ENCODE data around the gene CARM1.

Gene CARM1

GRCh38 chr19:10870955-10871603 lies at the start of gene CARM1:
TSS of gene CARM1 (plus strand) at chr19:10871553. CDS start at chr19:10871703, 150 bp downstream.
- H3K9me3 ChIP-seq (ENCODE audit: control insufficient read depth, low read length) = no peaks in the 10 kb centered on the region
- peaks cover 16% of the 10 kb centered on the region for H3K4me1 ChIP-seq (ENCODE audit: control insufficient read depth, insufficient read depth, low read length)
- H3K27me3 ChIP-seq (ENCODE audit: control insufficient read depth, insufficient read depth, low read length) = no peaks in the 10 kb centered on the region
- peak within 1 kb of the TSS; percentile 56 for H3K4me3 ChIP-seq (ENCODE audit: low read length)
- no peaks in the 10 kb centered on the region for H3K36me3 ChIP-seq (ENCODE audit: control insufficient read depth, insufficient read depth, low read length)
- peak within 1 kb of the TSS; percentile 82 for H3K9ac ChIP-seq (ENCODE audit: low read length)

DNA sequence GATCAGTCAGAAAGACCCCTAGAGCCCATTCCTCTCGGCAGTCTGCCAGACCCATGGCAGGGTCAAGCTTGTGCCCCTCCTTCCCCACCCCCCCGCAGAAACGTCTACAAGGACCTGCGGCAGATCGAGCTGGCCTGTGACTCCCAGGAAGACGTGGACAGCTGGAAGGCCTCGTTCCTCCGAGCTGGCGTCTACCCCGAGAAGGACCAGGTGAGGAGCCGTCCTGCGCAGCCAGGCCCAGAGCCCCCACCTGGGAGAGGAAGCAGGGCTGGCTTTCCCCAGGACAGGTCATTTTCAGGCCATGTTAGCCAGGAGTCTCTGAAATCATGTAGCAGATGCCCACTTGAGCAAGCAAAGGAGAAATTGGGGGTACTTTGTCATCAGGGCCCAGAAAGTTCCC lies 47.7 kb upstream of the CARM1 start:
- no peak overlapping the region for H3K4me3 ChIP-seq (ENCODE audit: low read length)
- no peak overlapping the region for H3K9ac ChIP-seq (ENCODE audit: low read length)
- no peaks in the 10 kb centered on the region for H3K4me1 ChIP-seq (ENCODE audit: control insufficient read depth, insufficient read depth, low read length)
- no peaks in the 10 kb centered on the region for H3K9me3 ChIP-seq (ENCODE audit: control insufficient read depth, low read length)
- H3K36me3 ChIP-seq (ENCODE audit: control insufficient read depth, insufficient read depth, low read length) = peaks cover 25% of the 10 kb centered on the region
- H3K27me3 ChIP-seq (ENCODE audit: control insufficient read depth, insufficient read depth, low read length) = no peaks in the 10 kb centered on the region

DNA sequence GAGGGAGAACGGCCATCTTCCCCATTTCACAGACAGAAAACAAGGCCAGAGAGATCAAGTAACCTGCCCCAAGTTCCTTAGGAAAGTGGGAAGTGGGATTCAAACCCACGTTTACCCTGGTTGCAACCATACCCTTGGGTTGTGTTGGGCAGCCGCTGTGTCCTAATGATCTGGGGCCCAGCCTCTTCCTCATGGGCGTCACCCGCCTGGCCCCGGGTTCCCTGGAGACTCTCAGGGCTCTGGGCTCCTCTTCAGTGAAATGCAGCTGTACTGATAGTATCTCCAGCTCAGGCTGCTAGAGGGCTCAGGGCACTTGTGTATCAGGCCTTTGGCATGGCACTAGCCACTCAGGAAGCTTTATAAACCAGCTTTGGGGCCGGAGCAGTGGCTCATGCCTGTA lies 45.1 kb upstream of the CARM1 start:
- Histone ChIP-seq H3K4me3 (ENCODE audit: low read length) (no peak overlapping the region), H3K36me3 (ENCODE audit: control insufficient read depth, insufficient read depth, low read length) (peaks cover 20% of the 10 kb centered on the region), H3K27me3 (ENCODE audit: control insufficient read depth, insufficient read depth, low read length) (no peaks in the 10 kb centered on the region), H3K4me1 (ENCODE audit: control insufficient read depth, insufficient read depth, low read length) (no peaks in the 10 kb centered on the region), H3K9me3 (ENCODE audit: control insufficient read depth, low read length) (no peaks in the 10 kb centered on the region), H3K9ac (ENCODE audit: low read length) (no peak overlapping the region)

- Histone ChIP-seq H3K27me3 (ENCODE audit: control insufficient read depth, insufficient read depth, low read length) (no peaks in the 10 kb centered on the region), H3K36me3 (ENCODE audit: control insufficient read depth, insufficient read depth, low read length) (peaks cover 20% of the 10 kb centered on the region), H3K4me1 (ENCODE audit: control insufficient read depth, insufficient read depth, low read length) (no peaks in the 10 kb centered on the region), H3K9ac (ENCODE audit: low read length) (no peak overlapping the region), H3K9me3 (ENCODE audit: control insufficient read depth, low read length) (no peaks in the 10 kb centered on the region), H3K4me3 (ENCODE audit: low read length) (no peak overlapping the region)
These were observed 44.5 kb upstream of the CARM1 start for GRCh38 chr19:10826846-10827245.

DNA sequence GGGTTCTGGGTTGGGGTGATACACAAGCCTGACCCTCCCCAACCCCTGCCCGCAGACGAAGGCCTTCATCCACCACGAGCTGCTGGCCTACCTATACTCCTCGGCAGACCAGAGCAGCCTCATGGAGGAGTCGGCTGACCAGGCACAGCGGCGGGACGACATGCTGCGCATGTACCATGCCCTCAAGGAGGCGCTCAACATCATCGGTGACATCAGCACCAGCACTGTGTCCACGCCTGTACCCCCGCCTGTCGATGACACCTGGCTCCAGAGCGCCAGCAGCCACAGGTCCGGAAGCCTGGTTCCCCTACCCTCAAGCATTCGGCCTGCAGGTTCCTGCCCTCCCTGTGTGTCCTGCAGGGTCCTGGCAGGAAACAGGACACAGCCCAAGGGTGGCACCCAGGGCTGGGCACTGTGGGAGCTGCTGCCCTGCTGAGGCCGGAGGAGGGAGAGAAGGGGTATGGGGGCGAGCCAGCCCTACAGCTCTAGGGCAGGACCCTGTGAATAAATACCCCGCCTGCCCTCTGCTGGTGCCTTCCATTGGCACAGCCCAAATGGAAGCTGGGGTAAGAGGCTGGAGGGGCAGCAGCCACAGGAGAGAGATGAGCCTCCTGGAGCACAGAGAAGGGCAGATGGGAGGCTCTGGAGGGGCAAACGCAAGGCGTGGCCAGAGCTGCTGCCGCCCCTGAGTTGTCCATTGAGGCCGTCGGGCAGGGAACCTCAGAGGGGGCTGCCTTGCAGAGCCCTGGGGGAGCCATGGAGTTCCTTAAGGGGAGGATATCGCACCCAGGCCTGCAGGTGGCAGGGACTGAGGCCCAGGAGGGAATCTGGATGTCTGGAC lies 42.2 kb upstream of the CARM1 start:
- Histone ChIP-seq H3K9me3 (ENCODE audit: control insufficient read depth, low read length) (no peaks in the 10 kb centered on the region), H3K4me1 (ENCODE audit: control insufficient read depth, insufficient read depth, low read length) (no peaks in the 10 kb centered on the region), H3K36me3 (ENCODE audit: control insufficient read depth, insufficient read depth, low read length) (peaks cover 27% of the 10 kb centered on the region), H3K9ac (ENCODE audit: low read length) (no peak overlapping the region), H3K27me3 (ENCODE audit: control insufficient read depth, insufficient read depth, low read length) (no peaks in the 10 kb centered on the region), H3K4me3 (ENCODE audit: low read length) (no peak overlapping the region)

GRCh38 chr19:10829967-10830366 lies 41.4 kb upstream of the CARM1 start:
- H3K9ac ChIP-seq (ENCODE audit: low read length) = no peak overlapping the region
- H3K9me3 ChIP-seq (ENCODE audit: control insufficient read depth, low read length) = no peaks in the 10 kb centered on the region
- peaks cover 27% of the 10 kb centered on the region for H3K36me3 ChIP-seq (ENCODE audit: control insufficient read depth, insufficient read depth, low read length)
- peaks cover 2% of the 10 kb centered on the region for H3K4me1 ChIP-seq (ENCODE audit: control insufficient read depth, insufficient read depth, low read length)
- no peaks in the 10 kb centered on the region for H3K27me3 ChIP-seq (ENCODE audit: control insufficient read depth, insufficient read depth, low read length)
- no peak overlapping the region for H3K4me3 ChIP-seq (ENCODE audit: low read length)

GRCh38 chr19:10830370-10830769 lies 41.0 kb upstream of the CARM1 start:
- Histone ChIP-seq H3K36me3 (ENCODE audit: control insufficient read depth, insufficient read depth, low read length) (peaks cover 27% of the 10 kb centered on the region), H3K9ac (ENCODE audit: low read length) (no peak overlapping the region), H3K4me3 (ENCODE audit: low read length) (no peak overlapping the region), H3K4me1 (ENCODE audit: control insufficient read depth, insufficient read depth, low read length) (peaks cover 6% of the 10 kb centered on the region), H3K9me3 (ENCODE audit: control insufficient read depth, low read length) (no peaks in the 10 kb centered on the region), H3K27me3 (ENCODE audit: control insufficient read depth, insufficient read depth, low read length) (no peaks in the 10 kb centered on the region)

- H3K36me3 ChIP-seq (ENCODE audit: control insufficient read depth, insufficient read depth, low read length) = peaks cover 23% of the 10 kb centered on the region
- H3K4me1 ChIP-seq (ENCODE audit: control insufficient read depth, insufficient read depth, low read length) = peaks cover 9% of the 10 kb centered on the region
- H3K4me3 ChIP-seq (ENCODE audit: low read length) = no peak overlapping the region
- no peaks in the 10 kb centered on the region for H3K27me3 ChIP-seq (ENCODE audit: control insufficient read depth, insufficient read depth, low read length)
- no peaks in the 10 kb centered on the region for H3K9me3 ChIP-seq (ENCODE audit: control insufficient read depth, low read length)
- H3K9ac ChIP-seq (ENCODE audit: low read length) = no peak overlapping the region
These were observed 40.2 kb upstream of the CARM1 start for GRCh38 chr19:10830931-10831779.

DNA sequence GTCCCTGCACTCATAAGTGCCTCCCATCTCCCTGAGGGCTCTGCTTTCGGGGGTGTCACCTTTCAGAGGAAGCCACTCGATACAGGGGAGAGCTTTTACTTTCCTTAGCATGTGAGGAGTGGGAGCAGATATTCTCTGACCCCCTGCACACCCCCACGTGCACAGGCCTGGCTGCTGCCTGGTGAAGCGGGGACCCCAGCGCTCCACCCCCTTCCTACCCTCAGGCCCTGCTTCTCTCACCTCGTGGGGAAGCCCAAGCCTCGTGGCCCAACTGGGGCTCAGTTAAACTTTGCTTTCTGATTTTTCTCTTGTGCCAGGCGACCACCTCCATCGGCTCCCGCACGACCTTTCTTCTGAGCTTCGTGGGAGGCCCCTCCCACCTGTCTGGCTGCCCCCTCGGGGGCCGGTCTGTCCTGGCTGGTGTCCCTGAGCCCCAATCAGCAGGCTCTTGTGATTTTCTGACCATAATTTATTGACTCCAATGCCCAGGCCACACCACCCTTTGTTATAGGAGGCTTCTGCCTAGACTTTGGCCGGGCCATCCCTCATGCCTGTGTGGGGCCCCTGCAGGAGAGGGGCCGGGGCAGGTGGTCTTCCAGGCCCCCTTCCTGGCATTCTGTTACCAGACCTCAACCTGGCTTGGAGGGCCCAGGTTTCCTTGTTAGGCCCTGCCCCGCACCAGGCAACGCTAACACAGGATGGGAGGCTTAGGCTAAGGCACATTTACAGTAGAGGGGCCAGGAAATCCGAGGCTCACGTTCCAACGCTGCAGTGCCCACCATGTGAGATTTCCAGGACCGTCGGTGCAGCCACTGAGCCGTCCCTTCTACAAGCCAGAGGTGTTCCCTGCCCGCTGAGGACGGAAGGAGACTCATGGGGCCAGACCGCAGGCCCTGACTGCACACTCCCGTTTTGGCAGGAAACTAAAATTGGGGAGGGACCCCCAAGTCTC lies 39.1 kb upstream of the CARM1 start:
- H3K4me1 ChIP-seq (ENCODE audit: control insufficient read depth, insufficient read depth, low read length) = peaks cover 17% of the 10 kb centered on the region
- H3K36me3 ChIP-seq (ENCODE audit: control insufficient read depth, insufficient read depth, low read length) = peaks cover 23% of the 10 kb centered on the region
- no peaks in the 10 kb centered on the region for H3K27me3 ChIP-seq (ENCODE audit: control insufficient read depth, insufficient read depth, low read length)
- no peak overlapping the region for H3K4me3 ChIP-seq (ENCODE audit: low read length)
- H3K9me3 ChIP-seq (ENCODE audit: control insufficient read depth, low read length) = peaks cover 5% of the 10 kb centered on the region
- no peak overlapping the region for H3K9ac ChIP-seq (ENCODE audit: low read length)

GRCh38 chr19:10832939-10833296 lies 38.4 kb upstream of the CARM1 start:
- Histone ChIP-seq H3K4me1 (ENCODE audit: control insufficient read depth, insufficient read depth, low read length) (peaks cover 17% of the 10 kb centered on the region), H3K27me3 (ENCODE audit: control insufficient read depth, insufficient read depth, low read length) (no peaks in the 10 kb centered on the region), H3K9ac (ENCODE audit: low read length) (no peak overlapping the region), H3K9me3 (ENCODE audit: control insufficient read depth, low read length) (peaks cover 5% of the 10 kb centered on the region), H3K4me3 (ENCODE audit: low read length) (no peak overlapping the region), H3K36me3 (ENCODE audit: control insufficient read depth, insufficient read depth, low read length) (peaks cover 23% of the 10 kb centered on the region)

- Histone ChIP-seq H3K4me1 (ENCODE audit: control insufficient read depth, insufficient read depth, low read length) (peaks cover 17% of the 10 kb centered on the region), H3K36me3 (ENCODE audit: control insufficient read depth, insufficient read depth, low read length) (peaks cover 16% of the 10 kb centered on the region), H3K4me3 (ENCODE audit: low read length) (peak overlapping the region; percentile 14), H3K9me3 (ENCODE audit: control insufficient read depth, low read length) (peaks cover 5% of the 10 kb centered on the region), H3K9ac (ENCODE audit: low read length) (no peak overlapping the region), H3K27me3 (ENCODE audit: control insufficient read depth, insufficient read depth, low read length) (no peaks in the 10 kb centered on the region)
These were observed 36.1 kb upstream of the CARM1 start for GRCh38 chr19:10835089-10835753.
